HepG2 (cell line): ENCODE results near the gene KAT14. TPM values are rescaled to one million over a fixed set of nuclear protein-coding genes. Genes with fewer than 3 reads are reported as not detected.

Experiments
- ATF3 ChIP-seq: sonication (generic); formaldehyde crosslinking; IDR thresholded peaks from 2 replicates; pipeline ENCODE4 v1.4.0; 2020; ENCODE audit warnings: missing genetic modification reagents
- BCL6 ChIP-seq: IDR thresholded peaks from 2 replicates; pipeline ENCODE4 v1.6.1; 2016; ENCODE audit warnings: missing genetic modification reagents, missing compliant biosample characterization
- ESRRA ChIP-seq: sonication (generic); formaldehyde crosslinking; IDR thresholded peaks from 2 replicates; pipeline ENCODE4 v1.5.1; 2020; ENCODE audit warnings: mild to moderate bottlenecking, low read depth, missing genetic modification reagents
- ETV5 ChIP-seq: IDR thresholded peaks from 2 replicates; pipeline ENCODE4 v1.6.1; 2018; ENCODE audit warnings: missing biosample characterization, missing genetic modification reagents, inconsistent platforms, borderline replicate concordance
- FOXO4 ChIP-seq: sonication (generic); formaldehyde crosslinking; conservative IDR thresholded peaks from 2 replicates; pipeline ENCODE4 v1.8.1; 2023; ENCODE audit warnings: missing genetic modification reagents
- FOXP1 ChIP-seq, 2 experiments: fragments of 450-650 bp in 1 of 2; IDR thresholded peaks; 2 replicates each; pipeline ENCODE4 v1.6.1; 2017 to 2018; ENCODE audit warnings: antibody characterized with exemption in 1 of 2
- GABPB1 ChIP-seq: IDR thresholded peaks from 2 replicates; pipeline ENCODE4 v1.6.1; 2016; ENCODE audit warnings: mild to moderate bottlenecking, missing genetic modification reagents, moderate library complexity, missing compliant biosample characterization
- MZF1 ChIP-seq: sonication (generic); formaldehyde crosslinking; IDR thresholded peaks from 2 replicates; pipeline ENCODE4 v1.8.1; 2023; ENCODE audit warnings: mild to moderate bottlenecking, missing genetic modification reagents, borderline replicate concordance
- NFIB ChIP-seq: sonication (generic); formaldehyde crosslinking; IDR thresholded peaks from 2 replicates; pipeline ENCODE4 v1.9.0; 2021; ENCODE audit warnings: missing genetic modification reagents, mild to moderate bottlenecking, borderline replicate concordance
- NFYB ChIP-seq: sonication (generic); formaldehyde crosslinking; IDR thresholded peaks from 2 replicates; pipeline ENCODE4 v1.4.0; 2020; ENCODE audit warnings: missing genetic modification reagents
- NR2F2 ChIP-seq: IDR thresholded peaks from 2 replicates; pipeline ENCODE4 v1.6.1; 2012; ENCODE audit warnings: low read depth, inconsistent platforms, borderline replicate concordance
- RFXANK ChIP-seq: IDR thresholded peaks from 2 replicates; pipeline ENCODE4 v1.6.1; 2016
- SOX6 ChIP-seq, 2 experiments: fragments of 450-650 bp in 1 of 2; sonication (generic) in 1 of 2; formaldehyde crosslinking in 1 of 2; IDR thresholded peaks; 2 replicates each; pipeline versions ENCODE4 v1.4.0 to v1.6.1; 2017 to 2020; ENCODE audit warnings: antibody characterized with exemption in 1 of 2, mild to moderate bottlenecking in 1 of 2, missing genetic modification reagents in 1 of 2
- TARDBP ChIP-seq: sonication (generic); formaldehyde crosslinking; IDR thresholded peaks from 2 replicates; pipeline ENCODE4 v1.8.0; 2022; ENCODE audit warnings: mild to moderate bottlenecking, missing genetic modification reagents
- TOPORS ChIP-seq: sonication (generic); formaldehyde crosslinking; IDR thresholded peaks from 2 replicates; pipeline ENCODE4 v1.8.0; 2023; ENCODE audit warnings: mild to moderate bottlenecking, missing genetic modification reagents
- TRIM22 ChIP-seq: fragments of 450-650 bp; IDR thresholded peaks from 2 replicates; pipeline ENCODE4 v1.6.1; 2017
- ZFP82 ChIP-seq: sonication (generic); formaldehyde crosslinking; IDR thresholded peaks from 2 replicates; pipeline ENCODE4 v1.5.1; 2020; ENCODE audit warnings: mild to moderate bottlenecking, missing genetic modification reagents, borderline replicate concordance
- ZFY ChIP-seq: sonication (generic); formaldehyde crosslinking; IDR thresholded peaks from 2 replicates; pipeline ENCODE4 v1.4.0; 2020; ENCODE audit warnings: missing genetic modification reagents
- ZNF230 ChIP-seq: sonication (generic); formaldehyde crosslinking; IDR thresholded peaks from 2 replicates; pipeline ENCODE4 v1.4.0; 2020; ENCODE audit warnings: mild to moderate bottlenecking, missing genetic modification reagents
- ZNF331 ChIP-seq: sonication (generic); formaldehyde crosslinking; IDR thresholded peaks from 2 replicates; pipeline ENCODE4 v1.4.0; 2020; ENCODE audit warnings: missing genetic modification reagents
- ZNF337 ChIP-seq: sonication (generic); formaldehyde crosslinking; IDR thresholded peaks from 2 replicates; pipeline ENCODE4 v1.5.1; 2020; ENCODE audit warnings: missing genetic modification reagents, low read depth, mild to moderate bottlenecking, borderline replicate concordance
- ZNF44 ChIP-seq: sonication (generic); formaldehyde crosslinking; IDR thresholded peaks from 2 replicates; pipeline ENCODE4 v1.5.1; 2020; ENCODE audit warnings: mild to moderate bottlenecking, missing genetic modification reagents
- ZNF567 ChIP-seq: sonication (generic); formaldehyde crosslinking; IDR thresholded peaks from 2 replicates; pipeline ENCODE4 v1.8.1; 2023; ENCODE audit warnings: mild to moderate bottlenecking, missing genetic modification reagents, borderline replicate concordance
- ZNF704 ChIP-seq: sonication (generic); formaldehyde crosslinking; IDR thresholded peaks from 2 replicates; pipeline ENCODE4 v1.8.1; 2023; ENCODE audit warnings: mild to moderate bottlenecking, inconsistent platforms, moderate library complexity, missing genetic modification reagents, borderline replicate concordance
- ZNF781 ChIP-seq: sonication (generic); formaldehyde crosslinking; IDR thresholded peaks from 2 replicates; pipeline ENCODE4 v1.5.1; 2020; ENCODE audit warnings: borderline replicate concordance, mild to moderate bottlenecking, missing genetic modification reagents; ENCODE audit errors: not compliant biosample characterization
- ZSCAN31 ChIP-seq: sonication (generic); formaldehyde crosslinking; IDR thresholded peaks from 2 replicates; pipeline ENCODE4 v1.5.0; 2020; ENCODE audit warnings: low read depth, mild to moderate bottlenecking, missing genetic modification reagents
- polyA plus RNA-seq, 8 experiments: library from polyadenylated mRNA; depleted of rRNA in 3 of 8; stranded (reverse) in 7 of 8; unstranded in 1 of 8; fragments of >200 nt; fragmentation: Illumina TruSeq in 4 of 8; extraction: Trizol in 4 of 8; gene quantifications; 2 replicates each; pipeline versions ENCODE4 v1.2.1 to v1.2.3, GENCODE V29; 2011 to 2016; ENCODE audit warnings: low read depth in 4 of 8, missing spikeins in 1 of 8, mixed read lengths in 1 of 8; ENCODE audit not compliant: insufficient read depth in 1 of 8
- total RNA-seq, 5 experiments: library from RNA; depleted of rRNA; stranded (reverse); fragments of >200 nt; fragmentation: Illumina TruSeq; extraction: Trizol; gene quantifications; 2 replicates each; pipeline ENCODE4 v1.2.3, GENCODE V29; 2016; ENCODE audit warnings: low read depth in 1 of 5

KAT14 gene
- total and polyA plus RNA-seq, 2 of the 13 experiments (the other 11 are each of a cell fraction or from before 2014, with no cell fraction given), result 5.1 to 15.1 TPM

- TF ChIP-seq ZNF781 (CRISPR knock-in tag), result peak; percentile 97
- TF ChIP-seq ZFP82 (CRISPR knock-in tag), result peak; percentile 97
- peak; percentile 54 for TF ChIP-seq ATF3 (CRISPR knock-in tag)
- peak; percentile 95 for TF ChIP-seq TOPORS (CRISPR knock-in tag)
- peak; percentile 99 for TF ChIP-seq ZNF337
- TF ChIP-seq FOXP1 (IDR thresholded peaks at IDR 0.05), result no peak
- peak; percentile 46; the same call in 1 of the 2 replicates for TF ChIP-seq FOXP1 (CRISPR knock-in tag; IDR thresholded peaks at IDR 0.05)
- TF ChIP-seq ZNF230 (CRISPR knock-in tag), result peak; percentile 99
- TF ChIP-seq ZNF44 (CRISPR knock-in tag), result peak; percentile 99
- TF ChIP-seq NFYB (CRISPR knock-in tag), result no peak; the same call in 1 of the 2 replicates
- TF ChIP-seq ZNF704 (CRISPR knock-in tag), result peak; percentile 99
- no peak for TF ChIP-seq SOX6 (IDR thresholded peaks at IDR 0.05)
- TF ChIP-seq SOX6 (CRISPR knock-in tag; IDR thresholded peaks at IDR 0.05), result peak; percentile 78
- no peak for TF ChIP-seq TRIM22
- TF ChIP-seq ZSCAN31 (CRISPR knock-in tag), result peak; percentile 96
- peak; percentile 96 for TF ChIP-seq TARDBP (CRISPR knock-in tag)
- TF ChIP-seq NFIB (CRISPR knock-in tag), result peak; percentile 81; the same call in 1 of the 2 replicates
- TF ChIP-seq FOXO4 (CRISPR knock-in tag), result peak; percentile 99
- peak; percentile 81 for TF ChIP-seq ETV5
- TF ChIP-seq GABPB1 (CRISPR knock-in tag), result peak; percentile 94
- peak; percentile 93 for TF ChIP-seq ESRRA (CRISPR knock-in tag)
- peak; percentile 100 for TF ChIP-seq ZFY (CRISPR knock-in tag)
- peak; percentile 42; the same call in 1 of the 2 replicates for TF ChIP-seq NR2F2
- TF ChIP-seq BCL6 (CRISPR knock-in tag), result peak; percentile 82
- 0 out of 2 replicates have a peak, but pooled peaks have one; percentile 76 for TF ChIP-seq MZF1
- peak; percentile 94 for TF ChIP-seq ZNF331
- TF ChIP-seq RFXANK (CRISPR knock-in tag), result 0 out of 2 replicates have a peak, but pooled peaks have one; percentile 93
- peak; percentile 100 for TF ChIP-seq ZNF567 (CRISPR knock-in tag)
Measured at GRCh38 chr20:18137412-18138265, at the start of gene KAT14, which contains the start of gene PET117 (continued).
